ENCODE measurements around the gene OCSTAMP.

- TF ChIP-seq POLR2A (IDR thresholded peaks at IDR 0.05) (no peak), CTCF (IDR thresholded peaks at IDR 0.05) (no peak)
Observed at GRCh38 chr20:46572790-46573189, 22.3 kb upstream of the OCSTAMP start.
